Stimulated activated naive CD8-positive, alpha-beta T cell treated with anti-CD3 and anti-CD28 coated beads, Interleukin-15, amount 100 ng/mL, for 72 hours (primary cell): ENCODE results near the gene DNMT1.

Experiments
- ATAC-seq: fragments of 150-1000 bp; cut with Tn5 transposase; 2 replicates; pipeline ENCODE4 v1.10.0; 2021; ENCODE audit warnings: mild to moderate bottlenecking, moderate library complexity
- DNase-seq, 2 donors: peaks; one replicate each; pipeline ENCODE4 v3.0.0; 2021 to 2022
- H3K27ac Mint-ChIP-seq, 2 donors: one replicate each; pipeline ENCODE4 v1.8.0; 2022; ENCODE audit warnings: mild to moderate bottlenecking in 2 of 2, mixed read lengths in 2 of 2, moderate library complexity in 2 of 2
- H3K27me3 Mint-ChIP-seq: one replicate; pipeline ENCODE4 v1.8.0; 2022; ENCODE audit warnings: mixed read lengths
- H3K4me1 Mint-ChIP-seq: one replicate; pipeline ENCODE4 v1.8.0; 2022; ENCODE audit warnings: mild to moderate bottlenecking, mixed read lengths
- H3K4me3 Mint-ChIP-seq, 2 donors: one replicate each; pipeline ENCODE4 v1.8.0; 2022; ENCODE audit warnings: mild to moderate bottlenecking in 2 of 2, mixed read lengths in 2 of 2, moderate library complexity in 1 of 2
- H3K9me3 Mint-ChIP-seq, 2 donors: one replicate each; pipeline ENCODE4 v1.8.0; 2022; ENCODE audit warnings: mixed read lengths in 2 of 2

DNMT1 gene

GRCh38 chr19:10110972-10111317 lies 83.8 kb downstream of the DNMT1 start:
- peaks cover 90% of the 10 kb centered on the region for H3K4me1 Mint-ChIP-seq
- no peaks in the 10 kb centered on the region for H3K9me3 Mint-ChIP-seq
- no peaks in the 10 kb centered on the region for H3K27me3 Mint-ChIP-seq
- DNase-seq (no peak), ATAC-seq (no peak)
- peak overlapping the region; percentile 59 to 87 for H3K4me3 Mint-ChIP-seq
- peak overlapping the region; percentile 43 to 70 for H3K27ac Mint-ChIP-seq

DNA sequence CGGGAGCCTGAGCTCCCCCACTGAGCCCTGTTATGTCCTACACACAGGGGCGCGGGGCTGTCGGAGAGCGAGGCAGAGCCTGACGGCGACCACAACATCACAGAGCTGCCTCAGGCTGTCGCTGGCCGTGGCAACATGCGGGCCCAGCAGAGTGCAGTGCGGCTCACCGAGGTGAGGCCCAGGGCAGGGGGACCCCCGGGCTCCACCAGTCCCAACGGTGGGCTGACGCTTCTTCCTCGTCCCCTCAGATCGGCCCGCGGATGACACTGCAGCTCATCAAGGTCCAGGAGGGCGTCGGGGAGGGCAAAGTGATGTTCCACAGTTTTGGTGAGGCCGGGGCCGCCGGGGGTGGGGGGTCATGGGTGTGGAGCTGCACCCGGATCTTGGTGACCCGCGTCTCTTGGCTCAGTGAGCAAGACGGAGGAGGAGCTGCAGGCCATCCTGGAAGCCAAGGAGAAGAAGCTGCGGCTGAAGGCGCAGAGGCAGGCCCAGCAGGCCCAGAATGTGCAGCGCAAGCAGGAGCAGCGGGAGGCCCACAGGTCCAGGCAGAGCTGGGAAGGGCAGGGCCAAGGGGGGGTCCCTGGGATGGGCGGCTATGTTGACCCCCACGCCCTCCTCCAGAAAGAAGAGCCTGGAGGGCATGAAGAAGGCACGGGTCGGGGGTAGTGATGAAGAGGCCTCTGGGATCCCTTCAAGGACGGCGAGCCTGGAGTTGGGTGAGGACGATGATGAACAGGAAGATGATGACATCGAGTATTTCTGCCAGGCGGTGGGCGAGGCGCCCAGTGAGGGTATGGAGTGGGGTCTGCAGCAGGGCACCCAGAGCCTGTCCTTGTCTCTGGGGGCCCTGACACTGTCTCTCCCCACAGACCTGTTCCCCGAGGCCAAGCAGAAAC lies 84.4 kb downstream of the DNMT1 start:
- no peaks in the 10 kb centered on the region for H3K9me3 Mint-ChIP-seq
- peak overlapping the region; percentile 43 to 70 for H3K27ac Mint-ChIP-seq
- H3K4me1 Mint-ChIP-seq, result peaks cover 91% of the 10 kb centered on the region
- DNase-seq, result no peak
- ATAC-seq, result no peak
- no peaks in the 10 kb centered on the region for H3K27me3 Mint-ChIP-seq
- H3K4me3 Mint-ChIP-seq, result peak overlapping the region; percentile 59 to 87

DNA sequence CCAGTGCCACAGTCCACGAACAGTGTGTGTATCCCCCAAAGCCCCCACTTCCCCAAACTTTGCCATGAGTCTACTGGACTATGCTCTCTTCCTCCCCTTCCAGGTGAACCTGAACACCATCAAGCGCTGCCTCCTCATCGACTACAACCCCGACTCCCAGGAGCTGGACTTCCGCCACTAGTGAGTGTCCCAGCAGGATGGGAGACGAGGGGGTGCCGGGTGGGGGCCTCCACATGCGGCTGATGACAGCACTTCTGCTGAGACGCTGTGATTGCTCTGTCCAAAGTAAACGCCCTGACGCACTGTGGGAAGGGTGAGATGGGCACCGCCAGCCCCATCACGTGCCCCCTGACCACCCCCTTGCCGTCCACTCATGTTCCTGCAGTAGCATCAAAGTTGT lies 85.2 kb downstream of the DNMT1 start:
- no peaks in the 10 kb centered on the region for H3K27me3 Mint-ChIP-seq
- no peak for DNase-seq
- no peaks in the 10 kb centered on the region for H3K9me3 Mint-ChIP-seq
- H3K4me1 Mint-ChIP-seq, result peaks cover 93% of the 10 kb centered on the region
- peak overlapping the region in 1 of 2 donors; percentile 76 for H3K27ac Mint-ChIP-seq
- ATAC-seq, result no peak
- H3K4me3 Mint-ChIP-seq, result peak overlapping the region; percentile 40 to 87

DNA sequence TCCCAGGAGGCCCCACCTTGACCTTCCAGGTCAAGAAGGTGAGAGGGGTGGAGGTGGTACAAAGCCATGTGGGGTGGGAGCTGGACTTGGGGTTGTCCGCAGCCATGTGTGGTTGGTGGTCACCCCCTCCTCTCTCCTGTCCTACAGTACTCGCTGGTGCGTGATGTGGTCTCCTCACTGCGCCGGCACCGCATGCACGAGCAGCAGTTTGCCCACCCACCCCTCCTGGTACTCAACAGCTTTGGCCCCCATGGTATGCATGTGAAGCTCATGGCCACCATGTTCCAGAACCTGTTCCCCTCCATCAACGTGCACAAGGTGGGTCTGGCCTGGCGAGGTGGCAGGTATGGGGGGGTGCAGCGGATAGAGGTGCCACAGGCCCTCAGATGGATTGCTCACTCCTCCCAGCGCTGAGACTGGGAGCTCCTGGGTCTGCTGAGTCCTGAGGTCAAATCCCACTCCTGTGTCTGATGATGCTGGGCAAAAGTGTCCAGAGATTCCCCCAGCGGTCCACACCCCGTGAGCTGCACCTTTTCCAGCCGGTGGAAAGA lies 86.9 kb downstream of the DNMT1 start:
- Mint-ChIP-seq H3K9me3 (no peaks in the 10 kb centered on the region), H3K4me3 (peak overlapping the region; percentile 84 to 89), H3K27me3 (no peaks in the 10 kb centered on the region), H3K27ac (peak overlapping the region; percentile 69 to 96), H3K4me1 (peaks cover 90% of the 10 kb centered on the region)
- ATAC-seq (no peak), DNase-seq (no peak)

DNA sequence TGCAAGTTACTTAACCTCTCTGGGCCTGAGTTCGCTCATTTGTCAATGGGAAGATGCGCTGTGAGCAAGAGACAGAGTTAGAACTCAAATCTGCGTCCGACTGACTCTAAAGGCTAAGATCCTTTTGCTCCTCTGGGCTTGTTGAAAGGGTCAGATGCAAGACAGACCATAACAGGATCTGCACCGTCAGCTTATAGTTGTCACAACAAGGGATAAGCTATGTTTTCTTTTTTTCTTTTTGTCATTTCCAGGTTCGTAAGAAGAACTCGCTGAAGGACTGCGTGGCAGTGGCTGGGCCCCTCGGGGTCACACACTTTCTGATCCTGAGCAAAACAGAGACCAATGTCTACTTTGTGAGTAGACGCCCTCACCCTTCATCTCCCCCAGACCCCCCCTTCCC lies 87.5 kb downstream of the DNMT1 start:
- no peaks in the 10 kb centered on the region for H3K9me3 Mint-ChIP-seq
- peaks cover 90% of the 10 kb centered on the region for H3K4me1 Mint-ChIP-seq
- ATAC-seq (no peak), DNase-seq (no peak)
- no peaks in the 10 kb centered on the region for H3K27me3 Mint-ChIP-seq
- peak overlapping the region; percentile 96 to 99 for H3K27ac Mint-ChIP-seq
- H3K4me3 Mint-ChIP-seq, result peak overlapping the region; percentile 84 to 89

DNA sequence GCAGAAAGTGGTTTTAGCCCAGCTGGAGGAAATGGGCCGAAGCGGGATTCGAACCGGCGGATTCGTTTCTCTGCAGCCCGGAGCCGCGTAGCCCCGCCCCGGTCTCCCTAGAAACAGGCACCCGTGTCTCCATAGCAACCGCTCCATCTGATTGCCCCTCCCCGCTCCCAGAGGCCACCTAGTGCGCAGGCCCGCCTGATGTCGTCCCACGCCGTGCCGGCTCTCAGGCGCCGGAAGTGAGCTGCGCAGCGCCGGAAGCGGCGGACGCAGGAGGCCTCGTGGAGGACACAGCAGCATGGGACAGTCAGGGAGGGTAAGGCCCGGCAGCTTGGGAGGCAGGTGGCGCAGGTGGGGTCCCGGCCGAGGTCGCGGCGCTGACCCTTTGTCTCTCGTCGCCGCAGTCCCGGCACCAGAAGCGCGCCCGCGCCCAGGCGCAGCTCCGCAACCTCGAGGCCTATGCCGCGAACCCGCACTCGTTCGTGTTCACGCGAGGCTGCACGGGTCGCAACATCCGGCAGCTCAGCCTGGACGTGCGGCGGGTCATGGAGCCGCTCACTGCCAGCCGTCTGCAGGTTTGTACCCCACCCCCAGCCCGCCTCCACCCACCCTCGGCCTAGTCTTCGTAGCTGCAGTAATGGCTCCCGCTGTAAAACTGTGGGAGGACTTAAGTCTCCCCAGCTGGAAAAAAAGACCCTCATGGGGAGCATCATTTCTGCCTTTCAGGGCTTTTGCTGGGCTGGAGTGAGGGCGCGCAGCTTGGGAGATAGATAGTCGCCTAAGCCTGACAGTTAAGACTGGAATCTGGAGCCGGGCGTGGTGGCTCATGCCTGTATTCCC lies 88.4 kb downstream of the DNMT1 start, which contains the start of gene PPAN:
Gene PPAN (plus strand): TSS at position 263 of the 837 bp plus-strand sequence. CDS start 33 bp downstream, at position 296.
- Mint-ChIP-seq H3K4me3 (peak within 1 kb of the TSS; percentile 84 to 89), H3K4me1 (peaks cover 90% of the 10 kb centered on the region), H3K27me3 (no peaks in the 10 kb centered on the region), H3K27ac (peak within 1 kb of the TSS; percentile 99 to 100), H3K9me3 (no peaks in the 10 kb centered on the region)
- DNase-seq, result peak; percentile 97 to 99
- ATAC-seq, result peak; percentile 76

- H3K27ac Mint-ChIP-seq, result peak overlapping the region; percentile 99 to 100
- peak overlapping the region; percentile 84 to 89 for H3K4me3 Mint-ChIP-seq
- DNase-seq, result peak; percentile 91 to 92
- no peaks in the 10 kb centered on the region for H3K9me3 Mint-ChIP-seq
- peaks cover 90% of the 10 kb centered on the region for H3K4me1 Mint-ChIP-seq
- H3K27me3 Mint-ChIP-seq, result no peaks in the 10 kb centered on the region
- peak; percentile 65 for ATAC-seq
These were observed 89.1 kb downstream of the DNMT1 start for GRCh38 chr19:10105509-10106099.

DNA sequence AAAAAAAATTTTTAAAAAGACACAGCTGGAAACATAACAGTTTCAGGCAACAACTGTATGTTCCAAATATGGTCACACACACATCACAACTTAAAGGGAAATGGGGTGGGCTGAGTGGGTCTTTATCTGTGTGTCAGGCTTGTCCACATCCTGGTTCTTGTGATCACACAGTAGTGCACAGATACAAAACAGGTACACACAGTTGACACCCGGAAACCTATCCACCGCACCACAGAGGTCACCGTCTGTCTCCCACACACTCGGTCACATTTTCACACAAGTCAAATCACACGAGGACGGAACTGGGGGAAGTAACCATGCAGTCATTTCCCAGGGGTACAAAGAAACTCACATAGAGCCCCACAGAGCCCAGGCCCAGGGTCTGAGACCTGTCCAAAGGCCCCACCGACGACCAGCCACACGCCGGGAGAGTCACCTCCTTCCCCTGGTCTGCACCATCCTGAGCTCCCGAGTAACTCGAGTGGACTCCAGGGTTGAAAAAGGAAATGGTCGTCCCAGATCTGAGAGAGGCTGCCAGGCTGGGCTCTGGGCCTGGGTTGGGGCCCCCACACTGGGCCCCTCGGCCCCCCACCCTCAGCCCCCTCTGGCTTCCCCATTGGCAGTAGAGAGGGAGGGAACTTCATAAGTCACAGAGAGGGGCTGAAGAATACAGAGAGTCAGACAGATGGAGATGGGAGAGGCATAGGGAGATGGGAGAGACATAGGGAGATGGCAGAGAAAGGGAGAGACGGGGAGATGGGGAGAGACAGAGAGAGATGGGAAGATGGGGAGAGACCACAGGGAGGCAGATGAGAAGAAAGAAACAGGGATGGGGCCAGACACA lies 89.9 kb downstream of the DNMT1 start:
- H3K4me3 Mint-ChIP-seq, result peak overlapping the region; percentile 84 to 89
- H3K4me1 Mint-ChIP-seq, result peaks cover 88% of the 10 kb centered on the region
- ATAC-seq, result peak; percentile 85
- H3K9me3 Mint-ChIP-seq, result no peaks in the 10 kb centered on the region
- no peaks in the 10 kb centered on the region for H3K27me3 Mint-ChIP-seq
- peak overlapping the region; percentile 99 to 100 for H3K27ac Mint-ChIP-seq
- DNase-seq, result peak; percentile 83 to 92

GRCh38 chr19:10104130-10104513 lies 90.6 kb downstream of the DNMT1 start:
- Mint-ChIP-seq H3K27ac (peak overlapping the region in 1 of 2 donors; percentile 76), H3K27me3 (no peaks in the 10 kb centered on the region), H3K4me3 (peak overlapping the region; percentile 0 to 89), H3K9me3 (no peaks in the 10 kb centered on the region), H3K4me1 (peaks cover 88% of the 10 kb centered on the region)
- ATAC-seq (no peak), DNase-seq (no peak)

- Mint-ChIP-seq H3K4me1 (peaks cover 88% of the 10 kb centered on the region), H3K27ac (peak overlapping the region; percentile 49 to 98), H3K4me3 (peak overlapping the region; percentile 74 to 86), H3K9me3 (no peaks in the 10 kb centered on the region), H3K27me3 (no peaks in the 10 kb centered on the region)
- DNase-seq, result no peak
- no peak for ATAC-seq
These were observed 91.9 kb downstream of the DNMT1 start for GRCh38 chr19:10102787-10103236.

- peaks cover 81% of the 10 kb centered on the region for H3K4me1 Mint-ChIP-seq
- no peak for ATAC-seq
- no peaks in the 10 kb centered on the region for H3K27me3 Mint-ChIP-seq
- DNase-seq, result no peak
- H3K9me3 Mint-ChIP-seq, result no peaks in the 10 kb centered on the region
- peak overlapping the region in 1 of 2 donors; percentile 4 for H3K27ac Mint-ChIP-seq
- H3K4me3 Mint-ChIP-seq, result peak overlapping the region; percentile 9 to 37
These were observed 94.5 kb downstream of the DNMT1 start for GRCh38 chr19:10100163-10100785.

DNA sequence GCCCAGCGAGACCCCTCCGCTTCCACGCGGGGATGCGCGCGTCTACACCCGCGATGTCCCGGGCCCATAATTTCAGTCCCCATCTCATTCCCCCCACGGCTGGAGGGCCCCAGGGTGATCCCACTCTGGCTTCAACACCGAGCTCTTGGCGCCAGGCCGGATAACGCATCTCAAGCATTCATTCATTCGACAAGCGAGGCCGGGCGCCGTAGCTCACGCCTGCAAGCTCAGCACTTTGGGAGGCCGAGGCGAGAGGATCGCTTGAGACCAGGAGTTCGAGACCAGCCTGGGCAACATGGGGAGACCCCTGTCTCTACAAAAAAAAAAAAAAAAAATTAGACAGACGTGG lies 98.2 kb downstream of the DNMT1 start:
- H3K4me1 Mint-ChIP-seq, result peaks cover 54% of the 10 kb centered on the region
- no peak for DNase-seq
- no peak for ATAC-seq
- no peaks in the 10 kb centered on the region for H3K9me3 Mint-ChIP-seq
- H3K27me3 Mint-ChIP-seq, result no peaks in the 10 kb centered on the region
- H3K4me3 Mint-ChIP-seq, result peak overlapping the region; percentile 55 to 77
- H3K27ac Mint-ChIP-seq, result peak overlapping the region; percentile 69 to 71

- peak; percentile 94 for ATAC-seq
- Mint-ChIP-seq H3K4me1 (peaks cover 52% of the 10 kb centered on the region), H3K4me3 (peak overlapping the region; percentile 55 to 77), H3K27ac (peak overlapping the region; percentile 65 to 71), H3K9me3 (no peaks in the 10 kb centered on the region), H3K27me3 (no peaks in the 10 kb centered on the region)
- DNase-seq, result peak; percentile 89 to 93
These were observed 98.7 kb downstream of the DNMT1 start for GRCh38 chr19:10095948-10096614.

DNA sequence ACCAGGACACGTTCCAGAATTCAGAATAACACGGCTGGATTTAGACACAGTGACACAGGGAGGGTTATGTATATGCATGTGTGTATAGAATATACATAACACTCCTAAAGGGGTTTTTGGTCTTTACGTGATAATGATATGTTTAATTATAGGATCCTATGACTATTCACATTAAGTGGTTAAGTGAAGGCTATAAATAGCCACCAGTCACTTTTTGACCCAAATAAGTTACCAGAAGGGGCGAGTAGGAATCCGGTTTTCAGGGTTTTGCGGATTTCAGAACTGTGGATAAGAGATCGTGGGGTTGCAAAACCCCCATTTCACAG lies 99.2 kb downstream of the DNMT1 start:
- no peak for DNase-seq
- no peak for ATAC-seq
- Mint-ChIP-seq H3K27ac (peak overlapping the region; percentile 65 to 71), H3K4me1 (peaks cover 47% of the 10 kb centered on the region), H3K9me3 (no peaks in the 10 kb centered on the region), H3K4me3 (peak overlapping the region; percentile 21 to 42), H3K27me3 (no peaks in the 10 kb centered on the region)
